ENCODE data around the gene NCBP3. TPM values are rescaled to one million over a fixed set of nuclear protein-coding genes. Genes with fewer than 3 reads are reported as not detected.
A peak's percentile ranks its signal among the peaks of the same experiment; 100 is the strongest.

The NCBP3 gene
- total and polyA plus RNA-seq, 9 of the 15 experiments (the other 6 are each of a cell fraction or from before 2014, with no cell fraction given) = 3.1 to 25.5 (median 20.5) TPM

- TF ChIP-seq MTA3 (IDR thresholded peaks at IDR 0.05; ENCODE audit: borderline replicate concordance) (no peak), SIN3B (IDR thresholded peaks at IDR 0.05; ENCODE audit: low read depth) (no peak), RCOR1 (IDR thresholded peaks at IDR 0.05; ENCODE audit: borderline replicate concordance in 1 of 2, low read depth in 2 of 2, low read length in 2 of 2) (no peak), RBFOX2 (IDR thresholded peaks at IDR 0.05; ENCODE audit: low read depth, low read length) (no peak), NUFIP1 (IDR thresholded peaks at IDR 0.05; ENCODE audit: partially characterized antibody) (no peak)
- TF ChIP-seq, protein P1, sequence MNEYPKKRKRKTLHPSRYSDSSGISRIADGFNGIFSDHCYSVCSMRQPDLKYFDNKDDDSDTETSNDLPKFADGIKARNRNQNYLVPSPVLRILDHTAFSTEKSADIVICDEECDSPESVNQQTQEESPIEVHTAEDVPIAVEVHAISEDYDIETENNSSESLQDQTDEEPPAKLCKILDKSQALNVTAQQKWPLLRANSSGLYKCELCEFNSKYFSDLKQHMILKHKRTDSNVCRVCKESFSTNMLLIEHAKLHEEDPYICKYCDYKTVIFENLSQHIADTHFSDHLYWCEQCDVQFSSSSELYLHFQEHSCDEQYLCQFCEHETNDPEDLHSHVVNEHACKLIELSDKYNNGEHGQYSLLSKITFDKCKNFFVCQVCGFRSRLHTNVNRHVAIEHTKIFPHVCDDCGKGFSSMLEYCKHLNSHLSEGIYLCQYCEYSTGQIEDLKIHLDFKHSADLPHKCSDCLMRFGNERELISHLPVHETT (CRISPR knock-in tag; conservative IDR thresholded peaks at IDR 0.05 in 1 of 2, IDR thresholded peaks at IDR 0.05 in 1 of 2) = no peak
These were observed 49.3 kb upstream of the NCBP3 start (continued) for GRCh38 chr17:3895354-3895753.

- BruUV-seq (replicated peaks) = no TSS peak
These were observed 48.9 kb upstream of the NCBP3 start for GRCh38 chr17:3894911-3895343.

More at GRCh38 chr17:3894911-3895343, 48.9 kb upstream of the NCBP3 start:
- ATAC-seq (no peak), DNase-seq (ENCODE audit: extremely low read depth in 1 of 4, low spot score in 3 of 4) (no peak), FAIRE-seq (peak; percentile 63)
- 25% methylated on average over 2 of the region's 2 CpGs for WGBS (ENCODE audit: insufficient coverage, low coverage, missing lambda C conversion rate)
- TF ChIP-seq RBBP5 (IDR thresholded peaks at IDR 0.05; ENCODE audit: borderline replicate concordance, insufficient read depth, low read length, poor library complexity, severe bottlenecking) (no peak), PTRF (tag; IDR thresholded peaks at IDR 0.05) (no peak), KDM5B (IDR thresholded peaks at IDR 0.05; ENCODE audit: insufficient replicate concordance, low read depth, low read length) (no peak), E2F5 (CRISPR knock-in tag; IDR thresholded peaks at IDR 0.05) (no peak), CCAR2 (IDR thresholded peaks at IDR 0.05; ENCODE audit: low read depth, low read length) (no peak), ELF2 (CRISPR knock-in tag; IDR thresholded peaks at IDR 0.05) (no peak), BRCA1 (IDR thresholded peaks at IDR 0.05) (no peak), BRCA1 (CRISPR knock-in tag; IDR thresholded peaks at IDR 0.05) (no peak), MAFG (tag; conservative IDR thresholded peaks at IDR 0.05) (no peak), HDAC3 (IDR thresholded peaks at IDR 0.05; ENCODE audit: borderline replicate concordance, partially characterized antibody) (no peak)
- H3K4me3 ChIP-seq = no peak overlapping the region
- peak overlapping the region; percentile 14; the same call in 1 of the 2 replicates for H2AFZ ChIP-seq (ENCODE audit: low read depth, low read length)
- H3K79me2 ChIP-seq (ENCODE audit: control insufficient read depth, insufficient read depth, low read length) = peaks cover 15% of the 10 kb centered on the region; the same call in 2 of the 3 replicates
- H3K27me3 ChIP-seq (ENCODE audit: control insufficient read depth in 2 of 2, insufficient read depth in 2 of 2, low read length in 2 of 2) = no peaks in the 10 kb centered on the region
- ChIA-PET POLR2A (interaction anchor here (0.6 to 2.5 kb wide), 3 partner anchors 10 to 846 kb away, joined by 3 to 9 read pairs (median 5); no protein-coding TSS in a partner anchor), CTCF (ENCODE audit: low intra/inter-chr PET ratio) (no interaction called here)
- no peak overlapping the region for H3K27ac ChIP-seq (ENCODE audit: extremely low read depth, low read depth, low read length)
- H4K20me1 ChIP-seq (replicated peaks; ENCODE audit: control insufficient read depth, insufficient read depth, low read length) = no peaks in the 10 kb centered on the region
- no peaks in the 10 kb centered on the region for H3K9me1 ChIP-seq (ENCODE audit: control insufficient read depth, insufficient read depth, low read length)
- no peaks in the 10 kb centered on the region for H3K36me3 ChIP-seq (ENCODE audit: control insufficient read depth, insufficient read depth, low read length)
- no peak overlapping the region for H3K4me2 ChIP-seq (ENCODE audit: insufficient read depth, low read length)
- H3K9ac ChIP-seq (ENCODE audit: insufficient read depth in 1 of 2, low read depth in 2 of 2, low read length in 2 of 2) = peak overlapping the region in 1 of 2 experiments; percentile 61; a peak in 1 of 4 replicates
- peaks cover 16 to 51% of the 10 kb centered on the region in 2 experiments; a peak in 4 of 5 replicates for H3K4me1 ChIP-seq (replicated peaks in 1 of 2; ENCODE audit: control insufficient read depth in 2 of 2, insufficient read depth in 2 of 2, low read length in 2 of 2)
- intact Hi-C loops (cut with micrococcal nuclease) (no loop called here), in situ Hi-C loops (cut with MboI) (no loop called here)
- no peaks in the 10 kb centered on the region for H3K9me3 ChIP-seq (replicated peaks; ENCODE audit: control insufficient read depth, insufficient read depth, low read depth, low read length)
